ENCODE data around the gene REXO4. TPM values are rescaled to one million over a fixed set of nuclear protein-coding genes. Genes with fewer than 3 reads are reported as not detected.

The REXO4 gene
- total and polyA plus RNA-seq, 2 of the 4 experiments (the other 2 are of a cell fraction): 16.1 to 21.8 TPM

DNA sequence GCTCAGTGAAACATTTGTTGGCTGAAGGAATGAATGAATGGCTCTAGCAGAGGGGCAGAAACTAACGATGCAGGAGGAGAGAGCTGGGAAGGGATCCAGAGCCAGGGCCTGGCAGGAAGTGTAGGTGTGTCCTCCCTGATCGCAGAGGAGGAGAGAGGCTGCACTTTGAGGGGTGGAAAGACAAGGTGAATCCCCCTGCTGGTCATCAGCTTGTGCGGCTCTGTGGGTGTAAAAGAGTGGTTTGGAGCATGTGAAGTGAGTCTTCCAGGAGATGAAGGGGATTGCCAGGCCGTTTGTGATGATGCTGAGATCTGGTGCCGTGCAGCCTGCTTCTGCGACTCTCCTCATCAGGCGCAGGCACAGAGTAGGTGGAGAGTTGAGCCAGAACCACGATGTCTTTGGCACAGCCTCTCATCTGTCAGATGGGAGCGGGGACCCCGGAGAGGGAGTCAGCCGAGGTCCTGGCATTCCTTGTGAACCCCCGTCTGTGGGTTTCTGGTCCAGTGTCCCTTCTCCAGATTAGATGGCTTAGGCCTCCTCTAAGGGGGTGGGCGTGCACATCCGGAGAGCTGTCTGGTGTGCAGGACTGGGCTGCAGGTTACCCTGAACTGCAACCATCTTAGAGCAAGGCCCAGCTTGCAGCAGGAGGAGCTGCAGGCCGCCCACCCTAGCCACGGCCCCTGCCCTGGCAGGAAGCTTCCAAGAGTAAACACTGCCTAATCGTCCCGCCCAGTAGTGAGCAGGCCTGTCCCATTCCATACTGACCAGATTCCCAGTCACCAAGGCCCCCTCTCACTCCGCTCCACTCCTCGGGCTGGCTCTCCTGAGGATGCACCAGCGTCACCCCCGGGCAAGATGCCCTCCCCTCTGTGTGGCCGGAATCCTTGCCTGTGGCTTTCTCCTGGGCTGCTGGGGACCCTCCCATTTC lies 4.1 kb upstream of the REXO4 start, which contains the start of gene ADAMTS13 (continued):
- TF ChIP-seq CEBPB (IDR thresholded peaks at IDR 0.05; ENCODE audit: low read depth, low read length): no peak
- TF ChIP-seq CHD1 (IDR thresholded peaks at IDR 0.05; ENCODE audit: low read depth, low read length): no peak
- no peak for TF ChIP-seq BHLHE40 (IDR thresholded peaks at IDR 0.05; ENCODE audit: low read depth, low read length)

DNA sequence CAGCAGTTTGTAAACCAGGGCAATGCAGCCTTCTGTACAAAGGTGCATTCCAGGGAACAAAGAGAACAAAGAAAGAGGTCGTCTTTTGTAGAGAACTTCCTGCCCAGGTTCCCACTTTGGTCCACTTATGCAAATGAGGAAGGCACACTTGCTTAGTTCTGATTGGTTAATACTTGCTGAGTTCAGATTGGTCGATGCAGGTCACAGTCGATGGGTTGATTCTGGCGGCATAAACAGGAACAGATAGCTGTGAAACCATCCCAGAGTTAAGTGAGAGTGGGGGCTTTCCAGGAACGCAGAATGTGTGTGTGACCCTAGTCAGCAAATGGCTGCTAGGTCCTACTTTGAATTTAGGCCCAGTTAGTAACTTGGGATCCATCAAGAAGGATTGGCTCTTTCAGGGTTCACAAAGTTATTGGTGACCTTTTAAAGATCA lies 2.6 kb upstream of the REXO4 start:
- no peak overlapping the region for H3K4ac ChIP-seq (ENCODE audit: low read depth, low read length)
- ChIA-PET CTCF (interaction anchor here (0.7 kb wide), 1 partner anchor 261 kb away, joined by 4 read pairs; no protein-coding TSS in a partner anchor), POLR2A (ENCODE audit: unreplicated experiment) (no interaction called here)
- H2BK120ac ChIP-seq (ENCODE audit: low read depth, low read length): no peak overlapping the region
- H2AFZ ChIP-seq (replicated peaks; ENCODE audit: low read length, poor library complexity): peak overlapping the region; percentile 41
- no peaks in the 10 kb centered on the region for H3K9me3 ChIP-seq (ENCODE audit: control insufficient read depth, insufficient read depth, low read length)
- peaks cover 12% of the 10 kb centered on the region; the same call in 1 of the 2 replicates for H4K20me1 ChIP-seq (ENCODE audit: insufficient read depth, low read length)
- no peak overlapping the region for H3K18ac ChIP-seq (ENCODE audit: low read depth, low read length)
- no peak overlapping the region for H3K4me3 ChIP-seq (ENCODE audit: insufficient read depth, low read depth, low read length)
- H3K27me3 ChIP-seq (ENCODE audit: control insufficient read depth, insufficient read depth, low read length): no peaks in the 10 kb centered on the region; the same call in 1 of the 2 replicates
- H4K8ac ChIP-seq (ENCODE audit: low read depth in 2 of 2, low read length in 2 of 2): no peak overlapping the region
- no peak overlapping the region for H4K91ac ChIP-seq (ENCODE audit: insufficient read depth, low read depth, low read length)
- peaks cover 19% of the 10 kb centered on the region for H3K9me1 ChIP-seq (ENCODE audit: insufficient read depth, low read length)
- DNase-seq (no peak), ATAC-seq (ENCODE audit: low read depth) (no peak)
- H3K23ac ChIP-seq (ENCODE audit: low read depth, low read length): no peak overlapping the region
- no peak overlapping the region for H2BK20ac ChIP-seq (ENCODE audit: low read depth, low read length)
- no peak overlapping the region for H3K14ac ChIP-seq (replicated peaks; ENCODE audit: low read depth, low read length)
- H2AK5ac ChIP-seq (ENCODE audit: low read depth, low read length): no peak overlapping the region
- no peak overlapping the region for H3K9ac ChIP-seq (ENCODE audit: low read depth, low read length)
- intact Hi-C loops (cut with micrococcal nuclease): loop anchor here (5.0 kb wide), 1 partner anchor 37 kb away; the partner anchor contains the start of gene CACFD1
- no peak overlapping the region for H3K56ac ChIP-seq (ENCODE audit: extremely low read depth, insufficient read depth, low read length)
- H3K27ac ChIP-seq (ENCODE audit: insufficient read depth, low read length): no peak overlapping the region
- H3K36me3 ChIP-seq (ENCODE audit: control insufficient read depth, insufficient read depth, low read length): peaks cover 2% of the 10 kb centered on the region; the same call in 1 of the 2 replicates
- no peak overlapping the region for H2AK9ac ChIP-seq (replicated peaks; ENCODE audit: low read depth, low read length, poor library complexity)
- in situ Hi-C loops (cut with MboI; ENCODE audit: low sequenced_read_pairs): no loop called here
- BruUV-seq (replicated peaks): no TSS peak
- no peak overlapping the region for H2BK5ac ChIP-seq (ENCODE audit: low read depth, low read length, poor library complexity, severe bottlenecking)
- dilution Hi-C loops (cut with HindIII; ENCODE audit: low sequenced_read_pairs, unreplicated experiment): no loop called here
- no peak overlapping the region for H3K4me2 ChIP-seq (ENCODE audit: low read depth, low read length)
- 77% methylated on average over 5 of the region's 5 CpGs; no CpG with 5 or more reads in 1 of the 2 experiments for WGBS, 2 experiments (ENCODE audit: extremely low coverage in 2 of 2, insufficient read length in 1 of 2)
- H3K4me1 ChIP-seq (ENCODE audit: control insufficient read depth, insufficient read depth, low read length): peaks cover 12% of the 10 kb centered on the region; the same call in 1 of the 2 replicates
- no peak overlapping the region for H2BK15ac ChIP-seq (ENCODE audit: low read depth, low read length)
- H3K79me1 ChIP-seq (ENCODE audit: low read depth in 1 of 2, low read length in 2 of 2): peaks cover 18 to 19% of the 10 kb centered on the region in 2 experiments
- no peak overlapping the region for H4K5ac ChIP-seq (ENCODE audit: low read depth, low read length)
- TF ChIP-seq BHLHE40 (IDR thresholded peaks at IDR 0.05; ENCODE audit: low read depth, low read length) (no peak), RCOR1 (IDR thresholded peaks at IDR 0.05; ENCODE audit: insufficient replicate concordance, low read length) (no peak), RAD21 (IDR thresholded peaks at IDR 0.05; ENCODE audit: low read length) (no peak), RFX5 (IDR thresholded peaks at IDR 0.05; ENCODE audit: low read depth, low read length) (no peak), SMC3 (IDR thresholded peaks at IDR 0.05; ENCODE audit: low read depth, low read length) (no peak), MAZ (IDR thresholded peaks at IDR 0.05; ENCODE audit: borderline replicate concordance, low read depth, low read length) (no peak), FOS (IDR thresholded peaks at IDR 0.05; ENCODE audit: low read depth, low read length) (no peak), POLR2A (IDR thresholded peaks at IDR 0.05; ENCODE audit: low read depth, low read length) (no peak), CHD1 (IDR thresholded peaks at IDR 0.05; ENCODE audit: low read depth, low read length) (no peak)
- TF ChIP-seq, protein P1, sequence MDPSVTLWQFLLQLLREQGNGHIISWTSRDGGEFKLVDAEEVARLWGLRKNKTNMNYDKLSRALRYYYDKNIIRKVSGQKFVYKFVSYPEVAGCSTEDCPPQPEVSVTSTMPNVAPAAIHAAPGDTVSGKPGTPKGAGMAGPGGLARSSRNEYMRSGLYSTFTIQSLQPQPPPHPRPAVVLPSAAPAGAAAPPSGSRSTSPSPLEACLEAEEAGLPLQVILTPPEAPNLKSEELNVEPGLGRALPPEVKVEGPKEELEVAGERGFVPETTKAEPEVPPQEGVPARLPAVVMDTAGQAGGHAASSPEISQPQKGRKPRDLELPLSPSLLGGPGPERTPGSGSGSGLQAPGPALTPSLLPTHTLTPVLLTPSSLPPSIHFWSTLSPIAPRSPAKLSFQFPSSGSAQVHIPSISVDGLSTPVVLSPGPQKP (IDR thresholded peaks at IDR 0.05; ENCODE audit: borderline replicate concordance, low read depth, low read length): no peak
- TF ChIP-seq, protein P2, sequence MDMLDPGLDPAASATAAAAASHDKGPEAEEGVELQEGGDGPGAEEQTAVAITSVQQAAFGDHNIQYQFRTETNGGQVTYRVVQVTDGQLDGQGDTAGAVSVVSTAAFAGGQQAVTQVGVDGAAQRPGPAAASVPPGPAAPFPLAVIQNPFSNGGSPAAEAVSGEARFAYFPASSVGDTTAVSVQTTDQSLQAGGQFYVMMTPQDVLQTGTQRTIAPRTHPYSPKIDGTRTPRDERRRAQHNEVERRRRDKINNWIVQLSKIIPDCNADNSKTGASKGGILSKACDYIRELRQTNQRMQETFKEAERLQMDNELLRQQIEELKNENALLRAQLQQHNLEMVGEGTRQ (IDR thresholded peaks at IDR 0.05; ENCODE audit: low read depth, low read length): no peak
